ENCODE data around the gene RNLS.
A peak's percentile ranks its signal among the peaks of the same experiment; 100 is the strongest.

RNLS gene

DNA sequence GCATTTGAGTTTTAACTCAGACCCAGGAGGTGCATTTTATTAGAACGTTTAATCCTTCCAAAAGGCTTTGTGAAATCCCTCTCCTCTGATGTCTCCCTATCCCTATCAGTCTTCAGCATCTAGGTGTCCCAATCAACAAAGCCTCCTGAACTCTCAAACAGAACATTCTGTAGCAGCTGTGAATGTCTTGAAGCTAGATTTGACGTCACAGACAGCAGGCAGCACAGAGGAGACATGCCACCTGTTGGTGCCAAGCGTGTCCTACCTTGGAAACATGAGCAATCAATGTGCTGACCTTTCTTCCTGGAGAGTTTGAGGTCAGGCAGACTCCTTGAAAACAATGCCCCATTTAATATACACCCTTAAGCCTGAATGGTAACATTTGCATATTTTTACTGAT is 125.5 kb downstream of the RNLS start:
- H3K4me3 ChIP-seq (ENCODE audit: low read depth, low read length): no peak overlapping the region
- TF ChIP-seq, protein P1, sequence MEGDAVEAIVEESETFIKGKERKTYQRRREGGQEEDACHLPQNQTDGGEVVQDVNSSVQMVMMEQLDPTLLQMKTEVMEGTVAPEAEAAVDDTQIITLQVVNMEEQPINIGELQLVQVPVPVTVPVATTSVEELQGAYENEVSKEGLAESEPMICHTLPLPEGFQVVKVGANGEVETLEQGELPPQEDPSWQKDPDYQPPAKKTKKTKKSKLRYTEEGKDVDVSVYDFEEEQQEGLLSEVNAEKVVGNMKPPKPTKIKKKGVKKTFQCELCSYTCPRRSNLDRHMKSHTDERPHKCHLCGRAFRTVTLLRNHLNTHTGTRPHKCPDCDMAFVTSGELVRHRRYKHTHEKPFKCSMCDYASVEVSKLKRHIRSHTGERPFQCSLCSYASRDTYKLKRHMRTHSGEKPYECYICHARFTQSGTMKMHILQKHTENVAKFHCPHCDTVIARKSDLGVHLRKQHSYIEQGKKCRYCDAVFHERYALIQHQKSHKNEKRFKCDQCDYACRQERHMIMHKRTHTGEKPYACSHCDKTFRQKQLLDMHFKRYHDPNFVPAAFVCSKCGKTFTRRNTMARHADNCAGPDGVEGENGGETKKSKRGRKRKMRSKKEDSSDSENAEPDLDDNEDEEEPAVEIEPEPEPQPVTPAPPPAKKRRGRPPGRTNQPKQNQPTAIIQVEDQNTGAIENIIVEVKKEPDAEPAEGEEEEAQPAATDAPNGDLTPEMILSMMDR (IDR thresholded peaks at IDR 0.05; ENCODE audit: low read depth, low read length): no peak
- TF ChIP-seq POLR2A (IDR thresholded peaks at IDR 0.05; ENCODE audit: extremely low read depth, insufficient read length) (no peak), MYC (IDR thresholded peaks at IDR 0.05; ENCODE audit: low read depth, low read length) (no peak)
- TF ChIP-seq, protein P2, sequence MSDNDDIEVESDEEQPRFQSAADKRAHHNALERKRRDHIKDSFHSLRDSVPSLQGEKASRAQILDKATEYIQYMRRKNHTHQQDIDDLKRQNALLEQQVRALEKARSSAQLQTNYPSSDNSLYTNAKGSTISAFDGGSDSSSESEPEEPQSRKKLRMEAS (IDR thresholded peaks at IDR 0.05; ENCODE audit: low read depth, low read length): no peak
- DNase-seq (ENCODE audit: low read depth): no peak

DNA sequence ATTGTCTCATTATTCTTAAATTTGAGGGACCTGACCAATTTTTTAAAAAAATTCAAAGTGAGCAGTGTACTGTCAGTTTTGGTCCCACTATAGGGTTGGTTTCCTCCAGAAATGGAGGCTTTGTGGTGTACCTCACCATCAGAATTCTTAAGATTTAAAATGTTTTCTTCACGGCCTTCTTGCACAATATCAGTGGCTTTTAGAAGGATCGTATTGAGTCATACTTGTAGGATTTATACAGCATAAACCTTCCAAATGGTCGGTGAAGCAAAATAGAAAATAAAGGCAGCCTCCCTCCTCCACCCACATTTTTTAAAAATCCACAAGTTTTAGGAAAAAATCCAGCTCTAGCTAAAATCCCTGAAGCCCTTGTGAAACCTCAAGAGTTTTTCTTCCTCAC is 126.4 kb downstream of the RNLS start:
- peak; percentile 78 for DNase-seq (ENCODE audit: low read depth)
- TF ChIP-seq, protein P1 (IDR thresholded peaks at IDR 0.05; ENCODE audit: low read depth, low read length): no peak
- TF ChIP-seq POLR2A (IDR thresholded peaks at IDR 0.05; ENCODE audit: extremely low read depth, insufficient read length) (no peak), MYC (IDR thresholded peaks at IDR 0.05; ENCODE audit: low read depth, low read length) (no peak; the same call in 1 of the 2 replicates)
- TF ChIP-seq, protein P2 (IDR thresholded peaks at IDR 0.05; ENCODE audit: low read depth, low read length): no peak
- H3K4me3 ChIP-seq (ENCODE audit: low read depth, low read length): no peak overlapping the region

DNA sequence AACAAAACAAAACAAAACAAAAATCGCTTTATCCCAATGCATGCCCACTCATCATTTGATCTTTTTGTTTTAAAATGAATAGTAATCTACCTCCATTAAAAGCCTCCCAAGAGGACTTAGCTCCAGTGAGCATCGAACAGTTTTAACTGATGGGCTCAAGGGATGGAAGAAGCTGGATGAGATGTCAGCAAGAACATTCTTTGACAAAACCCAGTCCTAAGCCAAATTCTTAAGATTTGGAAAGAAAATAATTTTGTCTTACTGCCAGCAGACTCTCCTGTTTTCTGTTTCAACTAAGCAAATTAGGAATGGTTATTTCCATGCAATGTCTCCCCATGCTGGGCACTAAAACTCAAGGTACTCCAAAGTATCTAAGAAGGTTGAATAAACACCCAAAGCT is 127.3 kb downstream of the RNLS start:
- TF ChIP-seq MYC (IDR thresholded peaks at IDR 0.05; ENCODE audit: low read depth, low read length) (no peak), POLR2A (IDR thresholded peaks at IDR 0.05; ENCODE audit: extremely low read depth, insufficient read length) (no peak)
- TF ChIP-seq, protein P2 (IDR thresholded peaks at IDR 0.05; ENCODE audit: low read depth, low read length): no peak
- TF ChIP-seq, protein P1 (IDR thresholded peaks at IDR 0.05; ENCODE audit: low read depth, low read length): no peak
- no peak for DNase-seq (ENCODE audit: low read depth)

DNA sequence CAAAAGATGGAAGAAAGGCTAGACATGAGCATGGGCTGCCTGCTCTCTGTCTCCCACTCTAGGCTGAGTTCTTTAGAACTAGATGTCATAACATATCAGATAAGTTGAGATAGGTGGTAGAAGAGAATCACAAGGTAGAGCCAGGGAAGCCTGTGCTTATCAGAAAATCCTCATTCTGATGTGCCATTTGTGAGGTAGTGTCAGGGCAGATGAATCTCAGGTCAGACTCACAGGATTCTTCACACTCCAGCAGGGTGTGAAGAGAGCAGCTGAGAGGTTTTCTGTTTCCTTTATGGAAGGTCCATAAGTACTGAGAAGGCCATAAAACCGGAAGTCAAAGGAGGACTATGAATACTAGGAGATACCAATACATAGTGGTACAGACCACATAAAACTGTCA is 132.9 kb downstream of the RNLS start:
- TF ChIP-seq, protein P1 (IDR thresholded peaks at IDR 0.05; ENCODE audit: low read depth, low read length): no peak
- TF ChIP-seq POLR2A (IDR thresholded peaks at IDR 0.05; ENCODE audit: extremely low read depth, insufficient read length) (no peak), MYC (IDR thresholded peaks at IDR 0.05; ENCODE audit: low read depth, low read length) (no peak)
- TF ChIP-seq, protein P2 (IDR thresholded peaks at IDR 0.05; ENCODE audit: low read depth, low read length): no peak
- DNase-seq (ENCODE audit: low read depth): no peak
- H3K4me3 ChIP-seq (ENCODE audit: low read depth, low read length): no peak overlapping the region

More for the DNA sequence above, 127.3 kb downstream of the RNLS start:
- no peak overlapping the region for H3K4me3 ChIP-seq (ENCODE audit: low read depth, low read length)

DNA sequence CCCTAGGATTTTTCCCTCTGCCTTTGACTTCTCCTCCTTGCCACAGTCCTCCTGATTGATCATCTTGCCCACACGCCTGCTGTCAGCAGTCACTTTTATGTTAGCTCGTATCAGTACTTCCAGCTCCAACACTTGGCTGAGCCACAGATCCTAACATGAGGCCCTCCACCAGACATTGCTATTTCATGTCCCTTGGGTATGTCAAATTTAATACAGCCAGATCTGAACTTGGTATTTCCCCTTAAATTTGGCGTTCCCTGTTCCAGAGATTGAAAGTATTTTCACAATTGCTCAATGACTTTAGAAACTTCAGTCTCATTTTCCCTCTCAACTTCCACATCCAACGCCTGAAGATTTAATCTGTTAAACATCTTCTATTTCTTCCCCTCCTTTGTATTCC is 140.4 kb downstream of the RNLS start:
- TF ChIP-seq MYC (IDR thresholded peaks at IDR 0.05; ENCODE audit: low read depth, low read length): no peak
- TF ChIP-seq, protein P2 (IDR thresholded peaks at IDR 0.05; ENCODE audit: low read depth, low read length): no peak
- no peak for TF ChIP-seq POLR2A (IDR thresholded peaks at IDR 0.05; ENCODE audit: extremely low read depth, insufficient read length)
- TF ChIP-seq, protein P1 (IDR thresholded peaks at IDR 0.05; ENCODE audit: low read depth, low read length): no peak
- no peak overlapping the region for H3K4me3 ChIP-seq (ENCODE audit: low read depth, low read length)
- no peak for DNase-seq (ENCODE audit: low read depth)
